AG09319 (cell line): ENCODE data around the gene PAQR3.

ENCODE experiments used
- DNase-seq: peaks from one replicate; pipeline ENCODE4 v3.0.0-alpha.2; 2010; ENCODE audit warnings: low read depth; ENCODE audit errors: extremely low read depth
- CTCF ChIP-seq: IDR thresholded peaks from 2 replicates; pipeline ENCODE4 v1.5.1; 2011; ENCODE audit warnings: low read depth, mild to moderate bottlenecking, inconsistent platforms, low read length, moderate library complexity

The PAQR3 gene

GRCh38 chr4:78938868-78939666 is at the start of gene PAQR3:
Gene PAQR3 (minus strand): TSS chr4:78939438. CDS start chr4:78939224, 214 bp downstream.
- DNase-seq = peak; percentile 37
- TF ChIP-seq CTCF = no peak

- DNase-seq = no peak
- no peak for TF ChIP-seq CTCF
These were observed 48.4 kb upstream of the PAQR3 start for GRCh38 chr4:78987683-78988082.

- no peak for TF ChIP-seq CTCF
- no peak for DNase-seq
These were observed 45.4 kb upstream of the PAQR3 start for GRCh38 chr4:78984593-78984992.

GRCh38 chr4:78975865-78976264 is 36.6 kb upstream of the PAQR3 start:
- no peak for DNase-seq

GRCh38 chr4:78971776-78972175 is 32.5 kb upstream of the PAQR3 start:
- DNase-seq = no peak
- TF ChIP-seq CTCF = no peak

More at GRCh38 chr4:78975865-78976264, 36.6 kb upstream of the PAQR3 start:
- TF ChIP-seq CTCF = no peak

GRCh38 chr4:78971326-78971725 is 32.1 kb upstream of the PAQR3 start:
- no peak for TF ChIP-seq CTCF
- DNase-seq = no peak

- TF ChIP-seq CTCF = no peak
- DNase-seq = no peak
These were observed 23.4 kb upstream of the PAQR3 start for GRCh38 chr4:78962597-78963115.
